ENCODE results near the gene ZCCHC10. TPM values are rescaled to one million over a fixed set of nuclear protein-coding genes. Genes with fewer than 3 reads are reported as not detected.
"Not testable (repeated sequence)": the region's sequence is repeated elsewhere in the genome, so short reads cannot be mapped to it uniquely, and the experiment has no call there.

Gene ZCCHC10
- polyA plus RNA-seq, 1 experiment, result 21.1 TPM

- Histone ChIP-seq H3K27me3 (ENCODE audit: control insufficient read depth, insufficient read depth, low read length) (no peaks in the 10 kb centered on the region), H3K36me3 (ENCODE audit: control insufficient read depth, insufficient read depth, low read length) (peaks cover 1% of the 10 kb centered on the region; the same call in 1 of the 2 replicates), H3K4me3 (ENCODE audit: low read depth, low read length) (no peak overlapping the region)
- TF ChIP-seq, protein P1, sequence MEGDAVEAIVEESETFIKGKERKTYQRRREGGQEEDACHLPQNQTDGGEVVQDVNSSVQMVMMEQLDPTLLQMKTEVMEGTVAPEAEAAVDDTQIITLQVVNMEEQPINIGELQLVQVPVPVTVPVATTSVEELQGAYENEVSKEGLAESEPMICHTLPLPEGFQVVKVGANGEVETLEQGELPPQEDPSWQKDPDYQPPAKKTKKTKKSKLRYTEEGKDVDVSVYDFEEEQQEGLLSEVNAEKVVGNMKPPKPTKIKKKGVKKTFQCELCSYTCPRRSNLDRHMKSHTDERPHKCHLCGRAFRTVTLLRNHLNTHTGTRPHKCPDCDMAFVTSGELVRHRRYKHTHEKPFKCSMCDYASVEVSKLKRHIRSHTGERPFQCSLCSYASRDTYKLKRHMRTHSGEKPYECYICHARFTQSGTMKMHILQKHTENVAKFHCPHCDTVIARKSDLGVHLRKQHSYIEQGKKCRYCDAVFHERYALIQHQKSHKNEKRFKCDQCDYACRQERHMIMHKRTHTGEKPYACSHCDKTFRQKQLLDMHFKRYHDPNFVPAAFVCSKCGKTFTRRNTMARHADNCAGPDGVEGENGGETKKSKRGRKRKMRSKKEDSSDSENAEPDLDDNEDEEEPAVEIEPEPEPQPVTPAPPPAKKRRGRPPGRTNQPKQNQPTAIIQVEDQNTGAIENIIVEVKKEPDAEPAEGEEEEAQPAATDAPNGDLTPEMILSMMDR (IDR thresholded peaks at IDR 0.05; ENCODE audit: insufficient read depth, low read depth, low read length), result no peak
- CTCF ChIA-PET, result no interaction called here
- POLR2A ChIA-PET, result no interaction called here
- no peak for DNase-seq (ENCODE audit: low read depth)
Observed at GRCh38 chr5:132996307-132996706, 30.0 kb downstream of the ZCCHC10 start.

GRCh38 chr5:132987531-132988408 lies 38.6 kb downstream of the ZCCHC10 start:
- H3K27me3 ChIP-seq (ENCODE audit: control insufficient read depth, insufficient read depth, low read length), result no peaks in the 10 kb centered on the region
- ChIA-PET POLR2A (no interaction called here), CTCF (no interaction called here)
- TF ChIP-seq, protein P1 (IDR thresholded peaks at IDR 0.05; ENCODE audit: insufficient read depth, low read depth, low read length), result no peak
- H3K36me3 ChIP-seq (ENCODE audit: control insufficient read depth, insufficient read depth, low read length), result no peaks in the 10 kb centered on the region
- no peak overlapping the region for H3K4me3 ChIP-seq (ENCODE audit: low read depth, low read length)
- no peak for DNase-seq (ENCODE audit: low read depth)

DNA sequence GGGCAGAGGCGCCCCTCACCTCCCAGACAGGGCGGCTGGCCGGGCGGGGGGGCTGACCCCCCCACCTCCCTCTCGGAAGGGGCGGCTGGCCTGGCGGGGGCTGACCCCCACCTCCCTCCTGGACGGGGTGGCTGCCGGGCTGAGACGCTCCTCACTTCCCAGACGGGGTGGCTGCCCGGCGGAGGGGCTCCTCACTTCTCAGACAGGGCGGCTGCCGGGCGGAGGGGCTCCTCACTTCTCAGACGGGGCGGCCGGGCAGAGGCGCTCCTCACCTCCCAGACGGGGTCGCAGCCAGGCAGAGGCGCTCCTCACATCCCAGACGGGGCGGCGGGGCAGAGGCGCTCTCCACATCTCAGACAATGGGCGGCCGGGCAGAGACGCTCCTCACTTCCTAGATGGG lies 43.4 kb downstream of the ZCCHC10 start:
- POLR2A ChIA-PET; H3K36me3 ChIP-seq (ENCODE audit: control insufficient read depth, insufficient read depth, low read length); CTCF ChIA-PET; H3K4me3 ChIP-seq (ENCODE audit: low read depth, low read length); DNase-seq (ENCODE audit: low read depth); H3K27me3 ChIP-seq (ENCODE audit: control insufficient read depth, insufficient read depth, low read length): not testable (repeated sequence)

DNA sequence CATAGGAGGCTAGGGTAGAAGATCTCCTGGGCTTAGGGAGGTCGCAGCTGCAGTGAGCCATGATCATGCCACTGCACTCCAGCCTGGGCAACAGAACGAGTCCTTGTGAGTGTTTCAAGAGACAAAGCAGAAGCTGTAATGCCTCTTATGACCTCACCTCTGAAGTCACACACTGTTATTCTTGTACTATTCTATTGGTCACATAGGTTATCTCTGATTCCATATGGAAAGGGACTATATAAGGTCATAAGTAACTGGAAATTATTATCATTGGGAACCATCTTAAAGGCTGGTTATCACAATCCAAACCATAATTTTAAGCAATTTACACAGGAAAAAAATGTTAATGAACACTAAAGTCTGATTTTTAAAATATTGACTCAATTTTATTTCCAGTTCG lies 45.1 kb downstream of the ZCCHC10 start:
- H3K36me3 ChIP-seq (ENCODE audit: control insufficient read depth, insufficient read depth, low read length), result no peaks in the 10 kb centered on the region
- TF ChIP-seq, protein P1 (IDR thresholded peaks at IDR 0.05; ENCODE audit: insufficient read depth, low read depth, low read length), result no peak
- no peak for DNase-seq (ENCODE audit: low read depth)
- no peaks in the 10 kb centered on the region for H3K27me3 ChIP-seq (ENCODE audit: control insufficient read depth, insufficient read depth, low read length)
- no peak overlapping the region for H3K4me3 ChIP-seq (ENCODE audit: low read depth, low read length)
- POLR2A ChIA-PET, result no interaction called here
- CTCF ChIA-PET, result no interaction called here

DNA sequence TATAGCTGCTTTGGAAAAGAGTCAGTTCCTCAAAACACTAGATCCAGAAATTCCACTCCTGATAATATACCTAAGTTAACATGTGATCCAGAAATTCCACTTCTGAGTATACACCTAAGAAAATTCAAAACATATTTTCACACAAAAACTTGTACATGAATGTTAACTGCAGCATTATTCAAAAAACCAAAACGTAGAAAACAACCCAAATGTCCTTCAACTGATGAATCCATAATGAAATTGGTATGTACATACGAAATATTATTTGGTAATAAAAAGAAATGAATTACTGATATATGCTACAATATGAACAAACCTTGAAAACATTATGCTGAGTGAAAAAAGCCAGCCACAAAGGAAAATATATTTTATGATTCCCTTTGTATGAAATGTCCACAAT lies 46.4 kb downstream of the ZCCHC10 start:
- no peak for DNase-seq (ENCODE audit: low read depth)
- TF ChIP-seq, protein P1 (IDR thresholded peaks at IDR 0.05; ENCODE audit: insufficient read depth, low read depth, low read length), result no peak
- Histone ChIP-seq H3K36me3 (ENCODE audit: control insufficient read depth, insufficient read depth, low read length) (no peaks in the 10 kb centered on the region), H3K27me3 (ENCODE audit: control insufficient read depth, insufficient read depth, low read length) (no peaks in the 10 kb centered on the region), H3K4me3 (ENCODE audit: low read depth, low read length) (no peak overlapping the region)
- POLR2A ChIA-PET, result no interaction called here
- CTCF ChIA-PET, result no interaction called here

All from BJ (cell line).